Esophagus (tissue), 2 donors: Measurements from ENCODE around the gene TNNI3K. TPM values are rescaled to one million over a fixed set of nuclear protein-coding genes. Genes with fewer than 3 reads are reported as not detected.

Experiments
- H3K27ac ChIP-seq, 2 donors: one replicate each; pipeline ENCODE4 v1.5.1; 2013; ENCODE audit warnings: low read depth in 2 of 2, mild to moderate bottlenecking in 2 of 2, inconsistent platforms in 1 of 2, low read length in 1 of 2, moderate library complexity in 1 of 2
- H3K27me3 ChIP-seq, 2 donors: one replicate each; pipeline ENCODE4 v1.6.1; 2013; ENCODE audit warnings: low read length in 2 of 2, control low read depth in 1 of 2, mild to moderate bottlenecking in 1 of 2; ENCODE audit not compliant: insufficient read depth in 2 of 2, control insufficient read depth in 1 of 2
- H3K36me3 ChIP-seq, 2 donors: one replicate each; pipeline ENCODE4 v1.6.1; 2013; ENCODE audit warnings: low read length in 1 of 2; ENCODE audit not compliant: control insufficient read depth in 2 of 2, insufficient read depth in 2 of 2
- H3K4me1 ChIP-seq, 2 donors: one replicate each; pipeline ENCODE4 v1.6.1; 2013; ENCODE audit warnings: low read length in 1 of 2; ENCODE audit not compliant: control insufficient read depth in 2 of 2, insufficient read depth in 2 of 2
- H3K4me3 ChIP-seq, 2 donors: one replicate each; pipeline ENCODE4 v1.5.1; 2013; ENCODE audit warnings: low read length in 2 of 2, mild to moderate bottlenecking in 2 of 2, low read depth in 1 of 2, moderate library complexity in 1 of 2
- H3K9me3 ChIP-seq, 2 donors: one replicate each; pipeline ENCODE4 v1.6.1; 2013; ENCODE audit warnings: mild to moderate bottlenecking in 2 of 2, low read depth in 1 of 2, low read length in 1 of 2, moderate library complexity in 1 of 2; ENCODE audit not compliant: control insufficient read depth in 2 of 2, insufficient read depth in 1 of 2
- WGBS, 2 donors: extraction: QIAGEN DNeasy Blood & Tissue Kit; methylation state at CpG; one replicate each; pipeline ENCODE4 v1.1.7; 2013; 5-methylcytosine and 5-hydroxymethylcytosine counted together
- polyA plus RNA-seq, 2 donors: library from polyadenylated mRNA; stranded (reverse); fragments of 200-250 nt; gene quantifications; one replicate each; pipeline ENCODE4 v1.2.3, GENCODE V29; 2013
- donor health status: healthy with polysubstance abuse.
- donor health status: Bipolar disorder and iron deficiency.

The TNNI3K gene
- polyA plus RNA-seq, 2 donors: 0.35 to 0.41 TPM

DNA sequence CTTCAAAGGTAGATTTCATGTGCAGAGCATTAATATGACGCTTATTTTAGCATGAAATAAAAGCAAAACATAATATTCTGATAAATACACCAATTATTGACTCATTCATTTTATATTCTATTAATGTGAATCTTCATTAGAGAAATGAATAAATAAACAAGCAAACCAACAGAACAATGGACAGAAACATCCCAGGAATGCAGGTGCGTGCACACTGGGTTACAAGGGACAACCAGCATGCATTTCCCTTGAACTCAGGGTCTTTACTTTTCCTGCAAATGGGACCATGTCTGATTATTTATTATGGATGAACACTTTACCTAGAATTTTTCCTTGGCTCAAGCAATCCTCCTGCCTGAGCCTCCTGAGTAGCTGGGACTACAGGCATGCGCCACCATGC lies 263.7 kb downstream of the TNNI3K start:
- H3K27ac ChIP-seq: no peak overlapping the region
- H3K27me3 ChIP-seq: no peaks in the 10 kb centered on the region
- no peaks in the 10 kb centered on the region for H3K4me1 ChIP-seq
- no peak overlapping the region for H3K4me3 ChIP-seq
- WGBS, 2 donors: 83 to 85% methylated on average over 3 of the region's 3 CpGs
- no peaks in the 10 kb centered on the region for H3K36me3 ChIP-seq
- H3K9me3 ChIP-seq: no peaks in the 10 kb centered on the region

DNA sequence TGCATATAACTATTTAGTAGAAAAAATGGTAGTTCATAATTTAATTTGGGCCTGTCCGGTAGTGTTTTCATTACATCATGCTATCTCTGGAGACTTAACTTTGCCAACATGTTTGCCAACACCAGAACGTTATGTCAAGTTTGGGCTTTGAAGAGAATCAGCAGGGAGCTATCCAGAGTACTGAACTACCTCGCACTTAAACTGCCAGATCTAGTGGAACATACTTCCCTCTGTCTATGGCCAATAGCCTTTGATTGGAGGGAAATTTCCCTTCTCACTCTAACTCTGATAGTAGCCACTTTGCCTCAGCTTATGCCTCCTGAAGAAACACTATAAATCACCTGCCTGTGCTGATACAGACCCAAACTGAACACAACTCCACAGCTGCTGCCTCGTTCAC lies 267.2 kb downstream of the TNNI3K start:
- WGBS, 2 donors: 34 to 37% methylated on average over 4 of the region's 4 CpGs
- Histone ChIP-seq H3K27me3 (no peaks in the 10 kb centered on the region), H3K27ac (no peak overlapping the region), H3K4me3 (no peak overlapping the region), H3K9me3 (no peaks in the 10 kb centered on the region), H3K4me1 (no peaks in the 10 kb centered on the region), H3K36me3 (no peaks in the 10 kb centered on the region)

DNA sequence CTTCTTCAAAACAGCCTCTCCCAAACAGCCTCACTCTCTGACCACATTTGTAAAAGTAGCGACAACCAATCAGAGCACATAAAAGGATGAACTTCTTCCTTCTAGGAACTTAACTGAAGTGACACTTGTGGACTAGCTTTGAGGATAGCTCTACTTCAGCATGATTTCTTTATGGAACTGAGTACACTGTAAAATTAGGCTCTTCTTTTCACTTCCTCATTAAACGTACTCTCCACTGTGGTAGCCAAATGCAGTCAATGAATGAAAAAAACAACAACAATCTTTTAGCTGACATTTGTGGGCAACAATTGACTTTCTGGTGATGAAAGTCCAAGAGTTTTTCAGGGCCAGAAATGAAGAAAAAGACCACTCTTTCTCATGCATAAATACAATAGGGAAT lies 267.7 kb downstream of the TNNI3K start:
- 75 to 76% methylated on average over 2 of the region's 2 CpGs for WGBS, 2 donors
- Histone ChIP-seq H3K27me3 (no peaks in the 10 kb centered on the region), H3K4me1 (no peaks in the 10 kb centered on the region)

DNA sequence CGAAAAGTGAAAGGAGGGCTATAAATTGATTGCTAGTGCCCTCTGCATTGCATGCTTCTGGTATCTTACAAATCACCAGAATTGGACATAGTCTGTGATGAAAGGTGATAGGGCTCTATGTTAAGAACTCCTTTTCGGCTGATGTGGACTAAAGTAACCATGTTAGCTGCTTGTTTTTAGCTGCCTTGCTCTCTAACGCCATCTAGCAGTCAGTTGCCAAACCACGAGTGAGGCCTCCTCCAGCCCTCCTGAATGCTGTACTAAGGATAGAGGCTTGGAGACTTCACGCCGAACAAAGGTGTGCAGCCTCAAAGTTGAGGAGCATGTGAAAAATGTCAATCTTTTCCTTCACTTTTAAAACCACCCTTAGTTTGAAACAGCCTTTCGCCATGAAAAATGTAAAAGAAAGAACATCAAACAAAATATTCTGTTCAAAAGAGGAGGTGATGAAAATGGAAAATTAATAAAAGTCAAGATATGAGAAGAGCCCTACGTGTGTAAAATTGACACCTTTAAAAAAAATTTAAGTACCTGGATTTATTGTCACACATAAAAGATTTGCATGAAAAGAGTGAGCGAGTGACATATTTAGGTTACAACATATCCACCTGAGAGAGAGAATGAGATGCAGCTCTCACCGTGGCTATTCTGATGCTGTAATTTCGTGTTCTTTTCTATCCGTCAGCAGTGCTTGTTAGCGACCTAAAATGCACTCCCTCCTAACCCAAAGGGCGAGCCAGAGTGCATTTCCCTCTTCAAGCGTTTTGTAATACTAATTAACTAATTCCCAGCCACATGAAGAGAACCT lies 269.1 kb downstream of the TNNI3K start:
- no peaks in the 10 kb centered on the region for H3K36me3 ChIP-seq
- no peaks in the 10 kb centered on the region for H3K9me3 ChIP-seq
- WGBS, 2 donors: 42 to 46% methylated on average over 15 of the region's 15 CpGs
- H3K4me1 ChIP-seq: no peaks in the 10 kb centered on the region
- H3K27ac ChIP-seq: no peak overlapping the region
- H3K4me3 ChIP-seq: no peak overlapping the region
- no peaks in the 10 kb centered on the region for H3K27me3 ChIP-seq

More for the DNA sequence above, 267.7 kb downstream of the TNNI3K start:
- no peaks in the 10 kb centered on the region for H3K9me3 ChIP-seq
- no peak overlapping the region for H3K27ac ChIP-seq
- no peaks in the 10 kb centered on the region for H3K36me3 ChIP-seq
- H3K4me3 ChIP-seq: no peak overlapping the region

DNA sequence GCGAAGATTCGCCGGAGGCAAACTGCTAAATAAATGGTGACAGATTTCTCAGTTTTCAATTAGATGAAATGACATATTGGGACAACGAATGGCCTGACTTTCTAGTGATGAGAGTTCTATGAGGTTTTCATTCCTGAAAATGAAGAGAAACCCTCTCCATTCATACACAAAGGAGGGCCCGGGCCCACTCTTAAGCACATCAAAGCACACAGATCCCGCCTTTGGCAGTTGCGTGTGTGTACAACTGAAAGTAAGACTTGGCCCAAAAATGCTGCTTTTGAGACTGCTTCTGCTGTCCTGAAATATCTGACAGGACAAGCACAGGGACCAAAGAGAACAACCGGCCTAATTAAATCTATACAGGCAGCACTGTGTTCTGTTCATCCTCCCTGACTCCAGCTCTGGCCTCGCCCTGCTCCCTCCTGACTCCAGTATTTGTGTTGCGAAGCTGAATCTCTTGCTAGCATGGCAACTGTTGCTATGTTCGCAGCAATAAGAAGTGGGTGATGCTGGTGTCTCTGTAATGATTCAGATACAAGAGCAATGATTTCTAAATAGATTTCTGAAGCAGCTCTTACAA lies 269.8 kb downstream of the TNNI3K start:
- no peaks in the 10 kb centered on the region for H3K9me3 ChIP-seq
- H3K4me1 ChIP-seq: no peaks in the 10 kb centered on the region
- no peaks in the 10 kb centered on the region for H3K27me3 ChIP-seq
- no peaks in the 10 kb centered on the region for H3K36me3 ChIP-seq
- H3K4me3 ChIP-seq: no peak overlapping the region
- no peak overlapping the region for H3K27ac ChIP-seq
- WGBS, 2 donors: 58 to 66% methylated on average over 11 of the region's 11 CpGs

DNA sequence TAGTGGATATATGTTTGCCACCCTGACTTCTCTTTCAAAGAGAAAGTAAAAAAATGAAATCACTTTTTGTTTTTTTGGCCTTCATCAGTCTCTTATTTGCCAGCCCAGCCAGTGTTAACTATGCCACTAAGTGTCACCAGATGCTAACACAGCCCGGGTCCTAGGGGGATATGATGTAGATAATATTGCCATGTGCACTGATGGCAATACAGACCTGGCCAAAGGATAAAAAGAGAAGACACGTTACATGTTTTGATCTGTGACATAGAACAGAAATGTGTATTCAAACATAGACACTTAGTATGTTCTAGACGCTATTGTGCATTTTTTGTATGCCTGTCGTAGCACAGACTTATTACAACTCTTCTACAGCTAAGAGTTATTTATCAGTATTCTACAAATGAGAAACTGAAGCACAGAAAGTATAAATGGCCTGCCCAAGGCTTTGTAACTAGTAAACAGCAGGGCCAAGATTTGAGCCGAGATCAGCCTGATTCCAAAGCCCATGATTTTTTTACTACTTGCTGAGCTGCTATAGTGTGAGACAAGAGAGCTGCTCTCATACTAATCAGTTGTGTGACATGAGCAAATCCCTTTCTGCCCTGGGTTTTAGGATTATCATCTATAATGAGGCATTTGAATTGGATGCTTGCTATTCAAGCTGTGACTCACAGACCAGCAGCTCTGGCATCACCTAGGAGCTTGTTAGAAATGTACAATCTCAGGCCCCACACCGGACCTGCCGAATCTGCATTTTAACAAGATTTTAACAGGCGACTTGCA lies 270.9 kb downstream of the TNNI3K start:
- no peaks in the 10 kb centered on the region for H3K27me3 ChIP-seq
- no peak overlapping the region for H3K4me3 ChIP-seq
- H3K4me1 ChIP-seq: no peaks in the 10 kb centered on the region
- H3K9me3 ChIP-seq: no peaks in the 10 kb centered on the region
- 66 to 69% methylated on average over 8 of the region's 8 CpGs for WGBS, 2 donors
- no peaks in the 10 kb centered on the region for H3K36me3 ChIP-seq
- H3K27ac ChIP-seq: no peak overlapping the region

DNA sequence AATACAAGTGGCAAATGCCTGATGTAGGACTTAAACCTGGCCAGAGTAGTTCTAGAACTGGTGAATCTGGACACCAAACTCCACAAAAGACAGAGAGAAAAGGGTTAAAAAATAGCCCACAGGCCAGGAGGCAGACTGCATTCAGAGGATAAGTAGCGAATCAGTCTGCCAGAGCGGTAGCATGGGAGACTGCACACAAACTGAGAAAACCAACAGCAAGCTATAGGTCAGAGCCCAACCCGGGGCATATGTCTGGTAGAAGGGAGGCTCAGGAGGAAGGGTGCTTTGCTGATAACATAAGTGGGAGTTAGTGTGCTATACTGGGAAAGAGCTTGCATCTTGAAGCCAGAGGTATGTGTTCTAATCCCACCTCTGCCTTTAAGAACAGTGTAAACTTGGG lies 273.3 kb downstream of the TNNI3K start:
- Histone ChIP-seq H3K27ac (no peak overlapping the region), H3K27me3 (no peaks in the 10 kb centered on the region), H3K36me3 (no peaks in the 10 kb centered on the region), H3K9me3 (no peaks in the 10 kb centered on the region), H3K4me3 (no peak overlapping the region), H3K4me1 (no peaks in the 10 kb centered on the region)
- 26% methylated on average over 3 of the region's 3 CpGs for WGBS, 2 donors

DNA sequence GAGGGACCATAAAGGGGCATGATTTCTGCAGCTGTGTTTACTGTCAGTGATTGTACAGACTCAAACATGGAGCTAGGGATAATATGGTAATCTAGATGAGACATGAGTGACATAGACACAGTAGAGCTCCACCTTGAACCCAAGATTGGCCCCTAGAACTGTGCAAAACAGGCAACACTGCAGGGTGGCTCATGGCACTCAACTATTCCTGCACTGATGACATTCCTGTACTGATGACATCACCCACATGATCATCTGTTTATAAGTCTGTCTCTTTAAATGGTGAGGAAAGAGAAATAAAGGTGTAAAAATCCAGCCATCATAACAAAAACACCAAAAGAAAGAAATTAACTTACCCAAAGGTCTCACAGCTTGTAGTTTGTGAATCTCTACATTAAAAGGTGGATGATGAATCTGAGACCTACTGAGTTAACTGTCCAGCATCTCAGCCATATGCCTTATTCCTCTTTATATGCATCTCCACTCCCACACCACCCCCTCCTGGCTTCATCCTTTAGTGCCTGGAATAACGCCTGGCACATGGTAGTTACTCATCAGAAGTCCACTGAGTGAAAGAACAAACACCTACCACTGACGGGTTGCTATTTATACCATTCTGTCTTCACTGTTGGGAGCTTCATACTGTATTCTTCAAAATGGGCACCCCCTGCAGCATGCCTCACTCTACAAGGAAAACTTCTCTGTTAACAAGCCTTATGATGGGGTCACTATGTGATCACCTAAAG lies 277.2 kb downstream of the TNNI3K start, which contains the start of gene LRRC53:
TSS of gene LRRC53 (minus strand) at position 442 of the 746 bp plus-strand sequence. CDS start 29,262 bp downstream, outside the sequence.
- 47 to 49% methylated on average over 2 of the region's 2 CpGs for WGBS, 2 donors
- no peak within 1 kb of the TSS for H3K27ac ChIP-seq
- no peak within 1 kb of the TSS for H3K4me3 ChIP-seq
- H3K36me3 ChIP-seq: no peaks in the 10 kb centered on the region
- no peaks in the 10 kb centered on the region for H3K9me3 ChIP-seq
- H3K27me3 ChIP-seq: no peaks in the 10 kb centered on the region
- H3K4me1 ChIP-seq: no peaks in the 10 kb centered on the region
